GM12878 (cell line): Measurements from ENCODE around the gene PTCD2. TPM values are rescaled to one million over a fixed set of nuclear protein-coding genes. Genes with fewer than 3 reads are reported as not detected.

Experiments used
- ATAC-seq: fragments of 200-7000 bp; cut with Tn5 transposase; 3 replicates; pipeline ENCODE4 v1.9.1; 2020; ENCODE audit warnings: mild to moderate bottlenecking, moderate library complexity
- BruUV-seq: library from RNA; stranded (reverse); fragments of 400-500 nt; replicated peaks from 2 replicates; lab custom pipeline; 2021; lab: Mats Ljungman, UMichigan
- CTCF ChIA-PET: fragments of 300-600 bp; sonication (Branson Sonifier 250); formaldehyde crosslinking; extraction: SDS; loops from one replicate; lab custom pipeline; 2021; ENCODE audit warnings: inconsistent platforms; lab: Yijun Ruan, JAX
- POLR2A ChIA-PET: fragments of 350-600 bp; formaldehyde crosslinking; extraction: SDS; loops from one replicate; lab custom pipeline; 2021; ENCODE audit warnings: inconsistent platforms; lab: Charles Lee
- RAD21 ChIA-PET: fragments of 300-600 bp; sonication (Branson Sonifier 250); formaldehyde crosslinking; loops from one replicate; lab custom pipeline; 2023; ENCODE audit warnings: antibody characterized with exemption; ENCODE audit not compliant: unreplicated experiment; lab: Charles Lee
- SMC1A ChIA-PET: fragments of 300-600 bp; sonication (Branson Sonifier 250); formaldehyde crosslinking; loops from one replicate; lab custom pipeline; 2023; ENCODE audit not compliant: unreplicated experiment, uncharacterized antibody; lab: Charles Lee
- DNase-seq: peaks from one replicate; pipeline ENCODE4 v3.0.0-alpha.2; 2011; ENCODE audit warnings: low read depth, low spot score
- FAIRE-seq: peaks from 3 replicates; lab custom pipeline; 2011; peaks lifted over from hg19 to GRCh38; lab: Jason Lieb, UNC
- H2AFZ ChIP-seq: 2 replicates; pipeline ENCODE4 v1.6.0; 2011; ENCODE audit warnings: low read depth, low read length, control low read depth; ENCODE audit not compliant: control insufficient read depth
- H3K27ac ChIP-seq: 2 replicates; pipeline ENCODE4 v1.5.1; 2011; ENCODE audit warnings: control low read depth; ENCODE audit not compliant: control insufficient read depth, insufficient read depth
- H3K27me3 ChIP-seq, 2 experiments: replicated peaks in 1 of 2; 2 replicates each; pipeline versions ENCODE4 v1.6.0 to v1.6.1; 2011; ENCODE audit warnings: low read length in 1 of 2; ENCODE audit not compliant: control insufficient read depth in 2 of 2, insufficient read depth in 2 of 2
- H3K36me3 ChIP-seq, 2 experiments: 2 replicates each; pipeline ENCODE4 v1.5.1; 2011; ENCODE audit warnings: low read length in 1 of 2; ENCODE audit not compliant: control insufficient read depth in 2 of 2, insufficient read depth in 2 of 2
- H3K4me1 ChIP-seq: 2 replicates; pipeline ENCODE4 v1.6.1; 2011; ENCODE audit warnings: mild to moderate bottlenecking, low read length, moderate library complexity, mixed read lengths; ENCODE audit not compliant: control insufficient read depth, insufficient read depth
- H3K4me2 ChIP-seq: 2 replicates; pipeline ENCODE4 v1.6.0; 2011; ENCODE audit warnings: control low read depth; ENCODE audit not compliant: control insufficient read depth, insufficient read depth
- H3K4me3 ChIP-seq: fragments of 200-600 bp; sonication (generic); 2 replicates; pipeline ENCODE4 v1.5.1; 2016
- H3K79me2 ChIP-seq: 2 replicates; pipeline ENCODE4 v1.6.0; 2011; ENCODE audit warnings: low read length; ENCODE audit not compliant: control insufficient read depth, insufficient read depth
- H3K9ac ChIP-seq: 2 replicates; pipeline ENCODE4 v1.8.0; 2011; ENCODE audit warnings: low read length, control low read depth, mixed read lengths; ENCODE audit not compliant: control insufficient read depth, insufficient read depth
- H3K9me3 ChIP-seq: replicated peaks from 3 replicates; pipeline ENCODE4 v1.5.1; 2011; ENCODE audit warnings: mild to moderate bottlenecking, low read length; ENCODE audit not compliant: control insufficient read depth, insufficient read depth
- H4K20me1 ChIP-seq: 2 replicates; pipeline ENCODE4 v1.6.0; 2011; ENCODE audit not compliant: control insufficient read depth, insufficient read depth
- MYB ChIP-seq: fragments of 150-350 bp; IDR thresholded peaks from 2 replicates; pipeline ENCODE4 v1.6.1; 2014; ENCODE audit warnings: mild to moderate bottlenecking, low read depth, low read length, borderline replicate concordance
- NFYB ChIP-seq: IDR thresholded peaks from 2 replicates; pipeline ENCODE4 v1.6.1; 2011; ENCODE audit warnings: low read depth, mild to moderate bottlenecking, low read length, improper control_type of control experiment, moderate library complexity; ENCODE audit not compliant: insufficient read depth
- POU2F2 ChIP-seq: IDR thresholded peaks from 3 replicates; pipeline ENCODE4 v1.6.1; 2011; ENCODE audit warnings: low read depth, mild to moderate bottlenecking, low read length, borderline replicate concordance
- RAD21 ChIP-seq: IDR thresholded peaks from 2 replicates; pipeline ENCODE4 v1.6.1; 2011; ENCODE audit warnings: mild to moderate bottlenecking, low read depth, low read length, moderate library complexity; ENCODE audit not compliant: insufficient read depth
- RUNX3 ChIP-seq: IDR thresholded peaks from 2 replicates; pipeline ENCODE4 v1.6.1; 2012; ENCODE audit warnings: low read length, inconsistent platforms
- TCF12 ChIP-seq: IDR thresholded peaks from 2 replicates; pipeline ENCODE4 v1.6.1; 2011; ENCODE audit warnings: low read depth, mild to moderate bottlenecking, low read length
- WGBS: methylation state at CpG from one replicate; pipeline ENCODE4 v1.1.6; 2016; ENCODE audit warnings: low lambda C conversion rate; ENCODE audit not compliant: insufficient replicate concordance, insufficient coverage; ENCODE audit errors: missing lambda C conversion rate; 5-methylcytosine and 5-hydroxymethylcytosine counted together
- in situ Hi-C: fragments of 300-500 bp; cut with MboI; formaldehyde crosslinking; loops from 9 replicates; pipeline ENCODE4 v1.14.3; 2018; ENCODE audit warnings: mixed read lengths
- intact Hi-C: fragments of 100-400 bp; cut with micrococcal nuclease; formaldehyde crosslinking; loops from one replicate; pipeline ENCODE4 v1.14.2; 2022; ENCODE audit not compliant: unreplicated experiment
- polyA plus RNA-seq, 11 experiments: library from polyadenylated mRNA; depleted of rRNA in 4 of 11; unstranded in 6 of 11; stranded (reverse) in 5 of 11; fragments of >200 nt; fragmentation: Nextera tagmentation in 4 of 11; fragmentation: Illumina TruSeq in 1 of 11; extraction: Ambion mirVana in 4 of 11; extraction: Trizol in 1 of 11; gene quantifications; 1 replicate in 1 of 11; 2 replicates in 10 of 11; pipeline versions ENCODE4 v1.2.1 to v1.2.3, GENCODE V29; 2011 to 2016; ENCODE audit warnings: inconsistent platforms in 2 of 11, missing spikeins in 2 of 11, low read depth in 1 of 11
- total RNA-seq, 4 experiments: library from RNA; depleted of rRNA in 3 of 4; stranded (reverse); fragments of >200 nt in 3 of 4; fragmentation: Illumina TruSeq in 1 of 4; extraction: Trizol in 1 of 4; gene quantifications; 2 replicates each; pipeline versions ENCODE4 v1.2.1 to v1.2.3, GENCODE V29; 2013 to 2021
- TF ChIP-seq, protein P1 (sequence below), 3 experiments: IDR thresholded peaks in 2 of 3; conservative IDR thresholded peaks in 1 of 3; 2 replicates each; pipeline ENCODE4 v1.5.1; 2011; ENCODE audit warnings: low read depth in 3 of 3, low read length in 3 of 3, mild to moderate bottlenecking in 3 of 3, control low read depth in 2 of 3, moderate library complexity in 2 of 3, inconsistent platforms in 1 of 3, mixed read lengths in 1 of 3; ENCODE audit not compliant: control insufficient read depth in 2 of 3, insufficient read depth in 1 of 3; ENCODE audit errors: extremely low read depth in 1 of 3
- TF ChIP-seq, protein P2 (sequence below): fragments of 450-650 bp; IDR thresholded peaks from 2 replicates; pipeline ENCODE4 v1.6.1; 2016; ENCODE audit warnings: mild to moderate bottlenecking

PTCD2 gene
- total and polyA plus RNA-seq, 10 of the 15 experiments (the other 5 are each of a cell fraction or from before 2014, with no cell fraction given) = 8.7 to 15.0 (median 11.9) TPM

DNA sequence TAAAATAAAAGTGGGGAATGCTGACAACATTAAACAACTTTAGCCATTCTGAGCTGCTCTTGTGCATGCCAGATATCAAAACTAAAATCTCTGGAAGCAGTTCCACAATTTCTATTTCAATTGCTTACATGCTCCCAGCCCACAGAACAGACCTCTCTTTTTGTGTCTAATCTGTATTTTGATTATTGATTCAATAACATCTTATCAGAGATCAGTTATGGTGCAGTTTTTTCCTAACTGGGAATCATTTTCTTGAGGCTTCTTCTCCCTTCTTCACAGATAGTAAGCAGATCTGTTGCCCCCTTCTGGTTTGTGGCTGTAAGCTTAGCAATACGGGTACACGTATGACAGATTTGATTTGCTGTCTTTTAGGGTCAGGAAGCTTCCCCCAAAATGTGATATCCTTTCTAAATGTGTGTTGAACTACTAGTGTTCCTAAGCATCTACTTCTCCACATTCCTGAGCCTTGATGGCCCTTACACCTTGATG, 39.5 kb upstream of the PTCD2 start:
- Histone ChIP-seq H4K20me1 (no peaks in the 10 kb centered on the region), H3K9ac (no peak overlapping the region), H2AFZ (no peak overlapping the region), H3K36me3 (peaks cover 2 to 17% of the 10 kb centered on the region in 2 experiments; a peak in 2 of 4 replicates), H3K4me2 (no peak overlapping the region), H3K79me2 (peaks cover 3% of the 10 kb centered on the region), H3K4me3 (no peak overlapping the region), H3K4me1 (no peaks in the 10 kb centered on the region; the same call in 1 of the 2 replicates), H3K9me3 (no peaks in the 10 kb centered on the region; the same call in 2 of the 3 replicates), H3K27ac (no peak overlapping the region), H3K27me3 (no peaks in the 10 kb centered on the region)
- FAIRE-seq = no peak
- ChIA-PET CTCF (interaction anchor here (1.0 to 8.5 kb wide), 11 partner anchors 11 to 247 kb away, joined by 3 to 59 read pairs (median 6); no protein-coding TSS in a partner anchor), SMC1A (interaction anchor here (0.6 to 2.2 kb wide), 8 partner anchors 9 to 265 kb away, joined by 3 to 10 read pairs (median 5); no protein-coding TSS in a partner anchor), RAD21 (interaction anchor here (1.1 kb wide), 1 partner anchor 9 kb away, joined by 3 read pairs; no protein-coding TSS in a partner anchor), POLR2A (interaction anchor here (0.5 to 0.9 kb wide), 2 partner anchors 12 to 26 kb away, joined by 3 to 6 read pairs; no protein-coding TSS in a partner anchor)
- no peak for DNase-seq
- in situ Hi-C loops (no loop called here), intact Hi-C loops (no loop called here)
- no TSS peak for BruUV-seq
- peak; percentile 57; the same call in 2 of the 3 replicates for ATAC-seq
- 93% methylated on average over 2 of the region's 2 CpGs for WGBS
- TF ChIP-seq POU2F2 = no peak
- TF ChIP-seq NFYB = no peak
- no peak for TF ChIP-seq MYB
- TF ChIP-seq RAD21 = peak; percentile 29; the same call in 1 of the 2 replicates
- TF ChIP-seq, protein P1, sequence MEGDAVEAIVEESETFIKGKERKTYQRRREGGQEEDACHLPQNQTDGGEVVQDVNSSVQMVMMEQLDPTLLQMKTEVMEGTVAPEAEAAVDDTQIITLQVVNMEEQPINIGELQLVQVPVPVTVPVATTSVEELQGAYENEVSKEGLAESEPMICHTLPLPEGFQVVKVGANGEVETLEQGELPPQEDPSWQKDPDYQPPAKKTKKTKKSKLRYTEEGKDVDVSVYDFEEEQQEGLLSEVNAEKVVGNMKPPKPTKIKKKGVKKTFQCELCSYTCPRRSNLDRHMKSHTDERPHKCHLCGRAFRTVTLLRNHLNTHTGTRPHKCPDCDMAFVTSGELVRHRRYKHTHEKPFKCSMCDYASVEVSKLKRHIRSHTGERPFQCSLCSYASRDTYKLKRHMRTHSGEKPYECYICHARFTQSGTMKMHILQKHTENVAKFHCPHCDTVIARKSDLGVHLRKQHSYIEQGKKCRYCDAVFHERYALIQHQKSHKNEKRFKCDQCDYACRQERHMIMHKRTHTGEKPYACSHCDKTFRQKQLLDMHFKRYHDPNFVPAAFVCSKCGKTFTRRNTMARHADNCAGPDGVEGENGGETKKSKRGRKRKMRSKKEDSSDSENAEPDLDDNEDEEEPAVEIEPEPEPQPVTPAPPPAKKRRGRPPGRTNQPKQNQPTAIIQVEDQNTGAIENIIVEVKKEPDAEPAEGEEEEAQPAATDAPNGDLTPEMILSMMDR (IDR thresholded peaks at IDR 0.05 in 2 of 3, conservative IDR thresholded peaks at IDR 0.05 in 1 of 3; ENCODE audit: control insufficient read depth in 2 of 3, extremely low read depth in 1 of 3, insufficient read depth in 1 of 3, low read depth in 3 of 3, low read length in 3 of 3) = peak; percentile 17 to 42 (median 37); a peak in 4 of 6 replicates
- peak; percentile 40; the same call in 1 of the 2 replicates for TF ChIP-seq RUNX3
- TF ChIP-seq, protein P2, sequence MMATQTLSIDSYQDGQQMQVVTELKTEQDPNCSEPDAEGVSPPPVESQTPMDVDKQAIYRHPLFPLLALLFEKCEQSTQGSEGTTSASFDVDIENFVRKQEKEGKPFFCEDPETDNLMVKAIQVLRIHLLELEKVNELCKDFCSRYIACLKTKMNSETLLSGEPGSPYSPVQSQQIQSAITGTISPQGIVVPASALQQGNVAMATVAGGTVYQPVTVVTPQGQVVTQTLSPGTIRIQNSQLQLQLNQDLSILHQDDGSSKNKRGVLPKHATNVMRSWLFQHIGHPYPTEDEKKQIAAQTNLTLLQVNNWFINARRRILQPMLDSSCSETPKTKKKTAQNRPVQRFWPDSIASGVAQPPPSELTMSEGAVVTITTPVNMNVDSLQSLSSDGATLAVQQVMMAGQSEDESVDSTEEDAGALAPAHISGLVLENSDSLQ = no peak
- no peak for TF ChIP-seq TCF12
